Small intestine (tissue), 7 donors: ENCODE data around the gene ARPC1A. TPM values are rescaled to one million over a fixed set of nuclear protein-coding genes. Genes with fewer than 3 reads are reported as not detected.

Source experiments
- DNase-seq, 2 donors: peaks; one replicate each; pipeline versions ENCODE4 v3.0.0 to v3.0.0-alpha.2; 2013
- FAIRE-seq: peaks from 2 replicates; lab custom pipeline; 2012; peaks lifted over from hg19 to GRCh38; lab: Jason Lieb, UNC
- H3K27ac ChIP-seq, 3 donors: one replicate each; pipeline ENCODE4 v1.5.1; 2013; ENCODE audit warnings: low read length in 2 of 3, mild to moderate bottlenecking in 2 of 3, control low read depth in 1 of 3, inconsistent platforms in 1 of 3, low read depth in 1 of 3, moderate library complexity in 1 of 3
- H3K27me3 ChIP-seq, 3 donors: one replicate each; pipeline ENCODE4 v1.6.1; 2013; ENCODE audit warnings: low read length in 3 of 3, inconsistent platforms in 1 of 3; ENCODE audit not compliant: control insufficient read depth in 3 of 3, insufficient read depth in 3 of 3
- H3K36me3 ChIP-seq, 3 donors: one replicate each; pipeline ENCODE4 v1.6.1; 2013; ENCODE audit warnings: low read length in 3 of 3, inconsistent platforms in 1 of 3, low read depth in 1 of 3, mild to moderate bottlenecking in 1 of 3, moderate library complexity in 1 of 3; ENCODE audit not compliant: control insufficient read depth in 3 of 3, insufficient read depth in 2 of 3
- H3K4me1 ChIP-seq, 3 donors: one replicate each; pipeline ENCODE4 v1.6.1; 2013; ENCODE audit warnings: low read length in 2 of 3, inconsistent platforms in 1 of 3, low read depth in 1 of 3, mild to moderate bottlenecking in 1 of 3, moderate library complexity in 1 of 3; ENCODE audit not compliant: control insufficient read depth in 3 of 3, insufficient read depth in 2 of 3
- H3K4me3 ChIP-seq, 3 donors: one replicate each; pipeline ENCODE4 v1.5.1; 2013; ENCODE audit warnings: low read length in 3 of 3, control low read depth in 1 of 3, inconsistent platforms in 1 of 3, low read depth in 1 of 3, mild to moderate bottlenecking in 1 of 3, moderate library complexity in 1 of 3
- H3K9me3 ChIP-seq, 2 donors: one replicate each; pipeline ENCODE4 v1.6.1; 2013; ENCODE audit warnings: low read depth in 1 of 2, low read length in 1 of 2; ENCODE audit not compliant: control insufficient read depth in 2 of 2, insufficient read depth in 1 of 2
- WGBS, 3 donors: extraction: QIAGEN DNeasy Blood & Tissue Kit; methylation state at CpG; one replicate each; pipeline ENCODE4 v1.1.7; 2013; 5-methylcytosine and 5-hydroxymethylcytosine counted together
- polyA plus RNA-seq, 4 donors: library from polyadenylated mRNA; stranded (reverse) in 3 of 4; unstranded in 1 of 4; fragments of 200-250 nt in 3 of 4; fragments of 120-200 nt in 1 of 4; gene quantifications; one replicate each; pipeline versions ENCODE4 v1.2.1 to v1.2.3, GENCODE V29; 2013
- donor health status: healthy with polysubstance abuse.
- donor health status: control.
- donor health status: control.
- donor health status: Bipolar disorder and iron deficiency.
- donor health status: healthy.

Gene ARPC1A
- polyA plus RNA-seq, 4 donors, result 194 to 407 (median 263) TPM

DNA sequence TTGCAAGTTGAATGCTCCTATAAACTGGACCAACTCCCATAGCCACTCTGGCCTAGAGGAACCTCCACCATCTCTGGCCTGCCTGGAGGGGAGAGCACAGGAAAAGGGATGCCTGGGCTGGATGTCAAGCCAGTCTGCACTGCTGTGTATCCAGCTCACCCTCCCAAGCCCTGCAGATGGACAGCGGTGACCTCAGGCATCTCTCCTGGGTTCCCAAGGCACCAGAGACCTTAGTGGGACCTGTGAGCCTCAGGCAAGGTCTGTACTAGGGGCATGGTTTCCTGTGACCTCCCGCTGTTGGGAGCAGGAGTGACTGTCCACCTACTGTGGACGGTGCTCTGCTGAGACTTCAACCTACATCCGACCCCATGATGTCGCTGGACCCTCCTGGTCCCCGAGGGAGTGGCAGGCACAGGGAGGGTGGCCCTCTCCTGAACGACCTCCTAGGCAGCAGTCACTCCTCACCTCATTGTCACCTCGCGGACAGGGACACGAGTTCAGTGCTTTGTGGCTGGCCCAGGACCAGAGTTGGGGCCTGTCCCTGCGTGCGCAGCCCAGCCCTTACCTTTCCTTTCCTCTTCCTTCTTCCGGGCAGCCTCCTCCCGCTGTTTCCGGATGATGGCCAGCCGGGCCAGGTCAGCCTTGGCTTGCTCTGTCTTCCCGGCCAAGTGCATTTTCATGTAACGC, 71.7 kb downstream of the ARPC1A start:
- Histone ChIP-seq H3K27ac (no peak overlapping the region), H3K27me3 (no peaks in the 10 kb centered on the region), H3K9me3 (no peaks in the 10 kb centered on the region), H3K4me1 (peaks cover 0 to 12% (median 3%) of the 10 kb centered on the region in 3 donors), H3K36me3 (peaks cover 11 to 87% (median 17%) of the 10 kb centered on the region in 3 donors), H3K4me3 (no peak overlapping the region)
- 81 to 91% (median 86%) methylated on average over 15 to 18 of the region's 18 CpGs for WGBS, 3 donors
- FAIRE-seq (no peak), DNase-seq (no peak)

DNA sequence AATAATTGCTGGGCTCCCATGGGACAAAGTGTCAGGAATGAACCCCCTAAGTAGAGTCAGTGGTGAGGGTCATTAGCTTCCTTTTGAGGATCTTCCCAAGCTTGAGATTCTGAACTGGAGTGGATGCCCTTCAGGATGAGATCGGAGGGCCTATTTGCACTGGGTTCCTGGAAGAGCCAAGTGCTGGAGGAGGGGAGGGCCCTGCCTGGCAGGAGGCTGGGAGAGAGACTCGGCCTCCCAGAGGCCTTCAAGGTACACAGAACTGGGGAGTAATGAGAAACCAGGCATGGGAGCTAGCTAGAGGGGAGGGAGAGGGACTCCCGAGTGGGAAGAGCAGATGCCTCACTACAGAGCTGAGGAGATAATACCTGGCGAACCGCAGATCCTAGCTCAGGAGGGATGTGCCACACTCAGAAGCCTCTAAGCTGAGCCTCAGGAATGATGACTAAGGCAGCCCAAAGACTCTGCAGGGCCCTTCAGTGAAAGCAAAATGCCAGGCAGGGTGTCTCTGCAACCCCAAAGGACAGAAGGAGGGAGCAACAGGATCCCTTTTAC, 73.3 kb downstream of the ARPC1A start:
- Histone ChIP-seq H3K4me1 (peaks cover 0 to 1% (median 0%) of the 10 kb centered on the region in 3 donors), H3K27me3 (no peaks in the 10 kb centered on the region), H3K9me3 (no peaks in the 10 kb centered on the region), H3K27ac (no peak overlapping the region), H3K4me3 (no peak overlapping the region), H3K36me3 (peaks cover 12 to 94% (median 17%) of the 10 kb centered on the region in 3 donors)
- 76 to 82% (median 79%) methylated on average over 5 of the region's 5 CpGs for WGBS, 3 donors
- no peak for FAIRE-seq
- no peak for DNase-seq

DNA sequence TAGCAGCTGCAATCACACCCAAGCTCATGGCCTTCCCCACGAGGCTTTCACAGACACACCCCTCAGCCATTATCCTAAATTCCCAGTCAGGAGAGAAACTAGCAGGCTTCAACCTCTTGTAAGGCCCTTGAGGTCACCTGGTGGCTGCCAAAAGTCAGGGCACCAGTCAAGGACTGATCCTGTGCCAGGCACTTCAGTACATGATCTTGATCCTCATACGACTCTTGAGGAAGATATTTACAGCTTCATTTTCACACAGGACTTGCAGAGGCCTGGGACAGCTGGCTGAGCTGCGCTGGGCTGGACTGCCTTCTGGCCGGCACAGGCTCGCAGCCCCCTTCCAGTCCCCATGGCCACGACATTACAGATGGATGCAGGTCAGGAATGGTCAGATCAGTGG, 73.9 kb downstream of the ARPC1A start:
- H3K9me3 ChIP-seq, result no peaks in the 10 kb centered on the region
- WGBS, 3 donors, result 80 to 82% (median 81%) methylated on average over 6 of the region's 6 CpGs
- H3K4me3 ChIP-seq, result no peak overlapping the region
- no peaks in the 10 kb centered on the region for H3K27me3 ChIP-seq
- no peak for FAIRE-seq
- DNase-seq, result no peak
- peaks cover 11 to 95% (median 17%) of the 10 kb centered on the region in 3 donors for H3K36me3 ChIP-seq
- H3K27ac ChIP-seq, result no peak overlapping the region
- H3K4me1 ChIP-seq, result no peaks in the 10 kb centered on the region

DNA sequence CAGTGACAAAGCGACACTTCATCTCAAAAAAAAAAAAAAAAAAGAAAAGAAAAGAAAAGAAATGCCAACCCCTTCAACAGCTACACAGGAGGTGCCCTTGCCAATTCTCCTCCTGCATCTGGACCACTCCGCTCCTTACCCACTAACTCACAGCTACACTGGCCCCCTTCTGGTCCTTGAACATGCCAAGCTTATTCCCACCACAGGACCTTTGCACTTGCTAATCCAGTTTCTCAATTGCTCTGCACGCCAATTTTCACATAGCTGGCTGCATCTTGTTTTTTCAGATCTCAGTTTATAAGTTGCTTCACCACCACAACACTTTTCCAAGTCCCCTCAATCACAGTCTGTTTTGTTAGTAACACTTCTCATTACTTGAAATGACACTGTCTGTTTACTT, 77.2 kb downstream of the ARPC1A start:
- no peak for FAIRE-seq
- no peak for DNase-seq
- peaks cover 5 to 11% (median 7%) of the 10 kb centered on the region in 3 donors for H3K4me1 ChIP-seq
- H3K9me3 ChIP-seq, result no peaks in the 10 kb centered on the region
- H3K4me3 ChIP-seq, result no peak overlapping the region
- 96 to 98% (median 97%) methylated on average over 2 to 3 of the region's 3 CpGs for WGBS, 3 donors
- peaks cover 4 to 74% (median 14%) of the 10 kb centered on the region in 3 donors for H3K36me3 ChIP-seq
- H3K27me3 ChIP-seq, result no peaks in the 10 kb centered on the region
- H3K27ac ChIP-seq, result no peak overlapping the region

DNA sequence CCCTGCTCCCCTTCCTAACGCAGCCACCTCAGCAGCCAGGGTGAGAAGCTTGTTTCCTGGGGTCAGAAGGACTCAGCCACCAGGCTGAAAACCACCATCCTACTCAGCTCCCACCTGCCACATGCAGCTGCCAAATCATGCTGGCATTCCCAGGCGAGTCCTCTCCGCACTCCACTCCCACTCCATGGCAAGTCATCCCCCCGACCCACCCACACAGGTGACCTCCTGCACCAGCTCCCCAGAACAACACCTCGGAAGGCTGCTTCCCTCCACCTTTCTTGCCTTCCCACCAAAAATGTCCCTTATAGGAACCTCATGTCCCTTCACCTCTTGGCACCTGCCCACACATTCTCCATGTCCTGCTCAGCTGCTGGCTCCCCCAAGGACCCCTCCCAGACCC, 78.1 kb downstream of the ARPC1A start:
- Histone ChIP-seq H3K4me1 (peaks cover 5 to 11% (median 7%) of the 10 kb centered on the region in 3 donors), H3K36me3 (peaks cover 4 to 65% (median 12%) of the 10 kb centered on the region in 3 donors), H3K4me3 (no peak overlapping the region), H3K27me3 (no peaks in the 10 kb centered on the region), H3K27ac (no peak overlapping the region), H3K9me3 (no peaks in the 10 kb centered on the region)
- no peak for FAIRE-seq
- WGBS, 3 donors, result 89 to 96% (median 92%) methylated on average over 5 of the region's 5 CpGs
- DNase-seq, result no peak

DNA sequence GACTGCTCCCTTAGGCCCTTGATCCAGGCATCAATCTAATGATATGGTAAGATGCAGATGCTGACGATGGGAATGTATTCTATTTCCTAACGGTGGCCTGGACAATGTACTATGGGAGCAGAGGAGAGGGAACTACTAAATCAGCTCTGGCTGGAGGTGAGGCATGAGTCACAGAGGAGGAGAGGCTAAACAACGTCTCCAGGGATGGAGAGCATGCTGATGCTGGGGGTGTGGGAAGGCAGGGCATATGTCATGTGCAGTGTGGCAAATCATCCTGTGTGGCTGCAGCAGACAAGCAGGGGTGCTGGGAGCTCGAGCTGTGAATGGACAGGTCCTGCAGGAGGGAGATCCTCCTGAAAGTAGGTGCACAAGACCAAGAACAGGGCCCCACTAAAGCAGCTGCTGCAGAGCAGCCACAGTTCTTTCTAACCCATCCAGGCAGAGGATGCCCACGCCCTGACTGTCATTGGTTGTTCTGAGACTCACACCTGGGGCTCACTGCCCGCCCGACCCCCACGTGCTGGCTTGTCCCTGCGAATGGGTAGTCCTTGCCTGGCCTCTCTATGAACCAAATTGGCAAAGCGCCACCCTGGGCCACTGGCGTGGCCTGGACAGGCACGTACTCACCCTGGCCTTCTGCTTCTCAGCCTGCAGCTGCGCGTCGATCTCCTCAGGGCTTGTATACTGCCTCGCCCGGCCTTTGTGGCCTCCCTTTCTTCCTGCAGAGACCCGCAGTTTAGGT, 78.7 kb downstream of the ARPC1A start:
- H3K27me3 ChIP-seq, result no peaks in the 10 kb centered on the region
- H3K4me3 ChIP-seq, result no peak overlapping the region
- H3K4me1 ChIP-seq, result peaks cover 5 to 11% (median 7%) of the 10 kb centered on the region in 3 donors
- peaks cover 4 to 59% (median 12%) of the 10 kb centered on the region in 3 donors for H3K36me3 ChIP-seq
- FAIRE-seq (no peak), DNase-seq (no peak)
- H3K27ac ChIP-seq, result no peak overlapping the region
- 82 to 86% (median 85%) methylated on average over 18 of the region's 18 CpGs for WGBS, 3 donors
- no peaks in the 10 kb centered on the region for H3K9me3 ChIP-seq

DNA sequence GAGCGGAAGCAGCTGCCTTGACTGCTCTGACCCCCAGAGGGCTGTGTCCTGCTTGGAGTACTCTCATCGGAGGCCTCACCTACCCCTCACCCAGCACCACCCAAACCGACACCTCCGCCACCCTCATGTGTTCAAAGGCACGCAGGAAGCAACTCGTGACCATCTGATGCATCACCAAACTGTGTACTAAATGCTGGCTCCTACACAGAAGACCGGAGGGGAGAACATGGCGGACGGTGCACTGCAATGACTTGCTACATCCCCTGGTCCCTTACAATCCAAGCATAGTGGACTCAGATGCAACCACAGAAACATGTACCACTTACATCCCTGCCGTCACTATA, 79.3 kb downstream of the ARPC1A start:
- no peak for FAIRE-seq
- 93 to 94% (median 93%) methylated on average over 10 of the region's 10 CpGs for WGBS, 3 donors
- H3K4me1 ChIP-seq, result peaks cover 5 to 14% (median 11%) of the 10 kb centered on the region in 3 donors
- H3K27me3 ChIP-seq, result no peaks in the 10 kb centered on the region
- H3K9me3 ChIP-seq, result no peaks in the 10 kb centered on the region
- no peak overlapping the region for H3K27ac ChIP-seq
- no peak overlapping the region for H3K4me3 ChIP-seq
- H3K36me3 ChIP-seq, result peaks cover 4 to 53% (median 11%) of the 10 kb centered on the region in 3 donors
- DNase-seq, result no peak

DNA sequence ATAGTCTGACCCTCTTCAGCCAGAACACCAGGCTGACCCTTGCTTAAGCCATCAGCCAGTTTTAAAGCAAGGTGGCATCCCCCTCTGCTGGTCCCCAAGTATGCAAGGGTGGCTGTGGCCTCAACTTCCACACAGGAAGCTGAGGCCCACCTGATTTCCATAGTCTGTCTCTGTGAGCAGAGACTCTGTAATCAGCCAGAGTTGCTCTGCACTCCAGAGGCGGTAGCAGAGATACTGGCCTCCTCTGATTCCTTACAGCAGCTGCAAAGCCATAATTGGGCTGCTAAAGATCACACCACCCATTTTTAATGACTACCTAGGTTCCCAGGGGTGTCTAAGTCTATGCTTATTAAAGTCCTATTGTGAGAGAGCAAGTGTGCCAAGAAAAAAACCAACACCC, 80.9 kb downstream of the ARPC1A start:
- no peaks in the 10 kb centered on the region for H3K27me3 ChIP-seq
- WGBS, 3 donors, result 22 to 51% (median 29%) methylated on average over 1 of the region's 1 CpG
- DNase-seq, result no peak
- H3K27ac ChIP-seq, result no peak overlapping the region
- FAIRE-seq, result no peak
- no peak overlapping the region for H3K4me3 ChIP-seq
- H3K36me3 ChIP-seq, result peaks cover 10 to 48% (median 11%) of the 10 kb centered on the region in 3 donors
- peaks cover 5 to 17% (median 13%) of the 10 kb centered on the region in 3 donors for H3K4me1 ChIP-seq
- no peaks in the 10 kb centered on the region for H3K9me3 ChIP-seq
